ENCODE measurements around the gene WDR5. TPM values are rescaled to one million over a fixed set of nuclear protein-coding genes. Genes with fewer than 3 reads are reported as not detected.

The WDR5 gene
- polyA plus RNA-seq, 2 of the 4 experiments (the other 2 are of a cell fraction), result 37.9 to 46.0 TPM

DNA sequence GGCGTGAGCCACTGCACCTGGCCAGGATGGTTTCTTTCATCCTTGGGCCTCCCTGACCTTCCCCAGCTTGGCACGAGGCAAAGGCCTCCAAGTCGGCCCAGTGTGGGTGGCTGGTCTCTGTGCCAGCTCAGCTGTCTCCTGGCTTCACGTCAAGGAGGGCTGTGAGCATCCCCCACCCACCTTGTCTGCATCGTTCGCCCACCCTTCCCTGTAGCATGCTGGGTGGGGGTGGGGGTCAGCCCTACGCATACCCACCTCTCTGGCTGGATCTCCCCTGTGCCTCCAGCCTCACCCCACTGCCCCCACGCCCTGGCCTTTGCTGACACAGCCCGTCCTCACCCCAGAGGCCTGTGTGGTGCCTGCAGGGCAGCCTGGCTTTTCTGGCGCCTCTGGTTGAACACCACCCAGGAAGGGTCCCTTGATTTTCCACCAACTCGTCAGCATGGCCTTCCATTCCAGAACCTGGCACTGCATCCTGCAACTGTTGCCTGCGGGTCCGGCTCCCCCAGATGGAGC, 8.8 kb upstream of the WDR5 start:
- no peak overlapping the region for H3K4me2 ChIP-seq
- H3K9me3 ChIP-seq, result no peaks in the 10 kb centered on the region
- ChIA-PET CTCF (no interaction called here), POLR2A (interaction anchor here (0.6 kb wide), 1 partner anchor 1507 kb away, joined by 4 read pairs; no protein-coding TSS in a partner anchor)
- H3K27ac ChIP-seq, result no peak overlapping the region
- FAIRE-seq (no peak), DNase-seq (ENCODE audit: low read depth in 1 of 2, low spot score in 1 of 2) (no peak), ATAC-seq (no peak)
- peaks cover 9% of the 10 kb centered on the region for H3K4me1 ChIP-seq
- TF ChIP-seq MAFK (IDR thresholded peaks at IDR 0.05; ENCODE audit: partially characterized antibody) (no peak), RCOR1 (IDR thresholded peaks at IDR 0.05; ENCODE audit: low read depth, low read length) (no peak), ZC3H11A (IDR thresholded peaks at IDR 0.05) (no peak), REST (IDR thresholded peaks at IDR 0.05) (no peak), ZFP36 (IDR thresholded peaks at IDR 0.05; ENCODE audit: borderline replicate concordance, partially characterized antibody) (no peak), CBX2 (IDR thresholded peaks at IDR 0.05; ENCODE audit: borderline replicate concordance, low read depth) (no peak), ZSCAN20 (CRISPR knock-in tag; IDR thresholded peaks at IDR 0.05) (no peak)
- TF ChIP-seq, protein P1, sequence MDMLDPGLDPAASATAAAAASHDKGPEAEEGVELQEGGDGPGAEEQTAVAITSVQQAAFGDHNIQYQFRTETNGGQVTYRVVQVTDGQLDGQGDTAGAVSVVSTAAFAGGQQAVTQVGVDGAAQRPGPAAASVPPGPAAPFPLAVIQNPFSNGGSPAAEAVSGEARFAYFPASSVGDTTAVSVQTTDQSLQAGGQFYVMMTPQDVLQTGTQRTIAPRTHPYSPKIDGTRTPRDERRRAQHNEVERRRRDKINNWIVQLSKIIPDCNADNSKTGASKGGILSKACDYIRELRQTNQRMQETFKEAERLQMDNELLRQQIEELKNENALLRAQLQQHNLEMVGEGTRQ (IDR thresholded peaks at IDR 0.05), result no peak
- TF ChIP-seq, protein P2, sequence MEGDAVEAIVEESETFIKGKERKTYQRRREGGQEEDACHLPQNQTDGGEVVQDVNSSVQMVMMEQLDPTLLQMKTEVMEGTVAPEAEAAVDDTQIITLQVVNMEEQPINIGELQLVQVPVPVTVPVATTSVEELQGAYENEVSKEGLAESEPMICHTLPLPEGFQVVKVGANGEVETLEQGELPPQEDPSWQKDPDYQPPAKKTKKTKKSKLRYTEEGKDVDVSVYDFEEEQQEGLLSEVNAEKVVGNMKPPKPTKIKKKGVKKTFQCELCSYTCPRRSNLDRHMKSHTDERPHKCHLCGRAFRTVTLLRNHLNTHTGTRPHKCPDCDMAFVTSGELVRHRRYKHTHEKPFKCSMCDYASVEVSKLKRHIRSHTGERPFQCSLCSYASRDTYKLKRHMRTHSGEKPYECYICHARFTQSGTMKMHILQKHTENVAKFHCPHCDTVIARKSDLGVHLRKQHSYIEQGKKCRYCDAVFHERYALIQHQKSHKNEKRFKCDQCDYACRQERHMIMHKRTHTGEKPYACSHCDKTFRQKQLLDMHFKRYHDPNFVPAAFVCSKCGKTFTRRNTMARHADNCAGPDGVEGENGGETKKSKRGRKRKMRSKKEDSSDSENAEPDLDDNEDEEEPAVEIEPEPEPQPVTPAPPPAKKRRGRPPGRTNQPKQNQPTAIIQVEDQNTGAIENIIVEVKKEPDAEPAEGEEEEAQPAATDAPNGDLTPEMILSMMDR (IDR thresholded peaks at IDR 0.05), result no peak
- H3K4me3 ChIP-seq, result no peak overlapping the region
- 68% methylated on average over 7 of the region's 13 CpGs for WGBS (ENCODE audit: missing lambda C conversion rate)

GRCh38 chr9:134127616-134128015, 8.3 kb upstream of the WDR5 start:
- peaks cover 9% of the 10 kb centered on the region for H3K4me1 ChIP-seq
- H3K9me3 ChIP-seq, result no peaks in the 10 kb centered on the region
- FAIRE-seq (no peak), ATAC-seq (no peak), DNase-seq (ENCODE audit: low read depth in 1 of 2, low spot score in 1 of 2) (no peak)
- WGBS (ENCODE audit: missing lambda C conversion rate), result 85% methylated on average over 9 of the region's 12 CpGs
- no peak overlapping the region for H3K4me2 ChIP-seq
- POLR2A ChIA-PET, result no interaction called here
- H3K27ac ChIP-seq, result no peak overlapping the region
- H3K4me3 ChIP-seq, result no peak overlapping the region
- TF ChIP-seq RFX5 (IDR thresholded peaks at IDR 0.05) (no peak), BHLHE40 (IDR thresholded peaks at IDR 0.05; ENCODE audit: low read depth, low read length) (no peak), RNF2 (IDR thresholded peaks at IDR 0.05; ENCODE audit: borderline replicate concordance, low read depth) (no peak), EHF (CRISPR knock-in tag; IDR thresholded peaks at IDR 0.05) (no peak), RARB (CRISPR knock-in tag; IDR thresholded peaks at IDR 0.05) (no peak)
- TF ChIP-seq, protein P2 (IDR thresholded peaks at IDR 0.05), result no peak
- CTCF ChIA-PET, result interaction anchor here (1.4 kb wide), 1 partner anchor 12 kb away, joined by 4 read pairs; no protein-coding TSS in a partner anchor

Measured in A549 (cell line).